ENCODE results near the gene FKBP8.
"Not testable (repeated sequence)": the region's sequence is repeated elsewhere in the genome, so short reads cannot be mapped to it uniquely, and the experiment has no call there.

FKBP8 gene

DNA sequence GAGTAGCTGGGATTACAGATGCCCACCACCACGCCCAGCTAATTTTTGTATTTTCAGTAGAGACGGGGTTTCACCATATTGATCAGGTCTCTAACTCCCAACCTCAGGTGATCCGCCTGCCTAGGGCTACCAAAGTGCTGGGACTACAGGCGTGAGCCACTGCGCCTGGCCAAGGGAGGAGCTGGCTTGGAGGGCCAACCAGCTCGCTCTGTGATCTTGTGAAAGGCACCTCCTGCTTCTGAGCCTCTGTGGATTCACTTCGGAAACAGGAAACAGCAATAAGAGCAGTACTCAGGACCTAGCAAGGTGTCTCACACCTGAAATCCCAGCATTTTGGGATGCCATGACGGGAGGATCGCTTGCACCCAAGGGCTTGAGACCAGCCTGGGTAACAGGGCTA is 19.5 kb downstream of the FKBP8 start:
- TF ChIP-seq, protein P1, sequence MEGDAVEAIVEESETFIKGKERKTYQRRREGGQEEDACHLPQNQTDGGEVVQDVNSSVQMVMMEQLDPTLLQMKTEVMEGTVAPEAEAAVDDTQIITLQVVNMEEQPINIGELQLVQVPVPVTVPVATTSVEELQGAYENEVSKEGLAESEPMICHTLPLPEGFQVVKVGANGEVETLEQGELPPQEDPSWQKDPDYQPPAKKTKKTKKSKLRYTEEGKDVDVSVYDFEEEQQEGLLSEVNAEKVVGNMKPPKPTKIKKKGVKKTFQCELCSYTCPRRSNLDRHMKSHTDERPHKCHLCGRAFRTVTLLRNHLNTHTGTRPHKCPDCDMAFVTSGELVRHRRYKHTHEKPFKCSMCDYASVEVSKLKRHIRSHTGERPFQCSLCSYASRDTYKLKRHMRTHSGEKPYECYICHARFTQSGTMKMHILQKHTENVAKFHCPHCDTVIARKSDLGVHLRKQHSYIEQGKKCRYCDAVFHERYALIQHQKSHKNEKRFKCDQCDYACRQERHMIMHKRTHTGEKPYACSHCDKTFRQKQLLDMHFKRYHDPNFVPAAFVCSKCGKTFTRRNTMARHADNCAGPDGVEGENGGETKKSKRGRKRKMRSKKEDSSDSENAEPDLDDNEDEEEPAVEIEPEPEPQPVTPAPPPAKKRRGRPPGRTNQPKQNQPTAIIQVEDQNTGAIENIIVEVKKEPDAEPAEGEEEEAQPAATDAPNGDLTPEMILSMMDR (IDR thresholded peaks at IDR 0.05): no peak
- Histone ChIP-seq H3K27ac (no peak overlapping the region), H3K9me3 (no peaks in the 10 kb centered on the region), H3K4me1 (ENCODE audit: control insufficient read depth in 1 of 2, insufficient read depth in 1 of 2, low read depth in 1 of 2, low read length in 1 of 2) (peaks cover 21 to 25% of the 10 kb centered on the region in 2 experiments), H3K27me3 (no peaks in the 10 kb centered on the region), H3K36me3 (no peaks in the 10 kb centered on the region), H3K4me3 (ENCODE audit: low read depth in 1 of 2, low read length in 1 of 2) (no peak overlapping the region)

DNA sequence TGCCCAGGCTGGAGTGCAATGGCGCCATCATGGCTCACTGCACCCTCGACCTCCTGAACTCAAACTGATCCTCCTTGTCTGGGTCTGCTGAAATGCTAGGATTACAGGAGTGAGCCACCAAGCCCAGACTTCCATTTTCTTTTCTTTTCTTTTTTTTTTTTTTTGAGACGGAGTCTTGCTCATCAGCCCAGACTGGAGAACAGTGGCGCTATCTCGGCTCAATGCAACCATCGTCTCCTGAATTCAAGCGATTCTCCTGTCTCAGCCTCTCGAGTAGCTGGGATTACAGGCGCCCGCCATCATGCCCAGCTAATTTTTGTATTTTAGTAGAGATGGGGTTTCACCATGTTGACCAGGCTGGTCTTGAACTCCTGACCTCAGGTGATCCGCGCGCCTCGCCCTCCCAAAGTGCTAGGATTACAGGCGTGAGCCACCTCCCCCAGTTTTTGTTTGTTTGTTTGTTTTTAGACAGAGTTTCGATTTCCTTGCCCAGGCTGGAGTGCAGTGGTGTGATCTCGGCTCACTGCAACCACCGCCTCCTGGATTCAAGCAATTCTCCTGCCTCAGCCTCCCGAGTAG is 20.4 kb downstream of the FKBP8 start:
- Histone ChIP-seq H3K4me3 (ENCODE audit: low read depth in 1 of 2, low read length in 1 of 2) (peak overlapping the region; percentile 34 to 50), H3K27ac (peak overlapping the region; percentile 95), H3K4me1 (ENCODE audit: control insufficient read depth in 1 of 2, insufficient read depth in 1 of 2, low read depth in 1 of 2, low read length in 1 of 2) (peaks cover 30 to 34% of the 10 kb centered on the region in 2 experiments)
- not testable (repeated sequence) for H3K36me3 ChIP-seq, H3K9me3 ChIP-seq, H3K27me3 ChIP-seq

DNA sequence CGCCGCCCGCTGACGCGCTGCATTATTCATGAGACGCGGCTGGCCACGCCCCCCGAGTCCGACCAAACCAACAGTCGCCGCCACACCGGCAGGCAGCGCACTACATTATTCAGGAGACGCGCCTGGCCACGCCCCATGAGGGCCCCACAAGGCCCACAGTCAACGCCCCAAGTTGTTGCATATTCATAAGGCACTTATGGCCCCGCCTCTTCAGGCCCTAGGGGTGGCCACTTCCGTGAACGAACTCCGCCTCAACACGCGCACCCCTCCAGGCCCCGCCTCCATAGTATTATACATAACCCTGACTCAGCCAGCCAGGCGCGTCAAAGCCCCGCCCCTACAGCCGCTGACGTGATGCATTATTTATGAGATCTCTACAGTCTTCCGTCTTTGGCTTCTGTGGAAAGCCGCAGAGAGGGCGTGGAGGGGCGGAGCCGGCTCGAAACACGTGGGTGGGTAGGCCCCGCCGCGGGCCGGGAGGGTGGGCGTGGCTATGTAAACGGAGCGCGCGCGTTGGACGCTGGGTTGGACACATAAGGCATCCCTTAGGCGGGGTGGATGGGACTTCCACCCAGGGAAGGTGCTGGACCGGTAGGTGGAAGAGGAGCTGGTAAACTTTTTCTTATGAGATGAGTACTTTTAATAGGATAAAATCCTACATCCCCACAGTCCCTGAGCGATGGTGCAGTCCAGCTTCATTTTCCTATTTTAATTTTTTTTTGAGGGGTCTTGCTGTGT is 21.1 kb downstream of the FKBP8 start:
- Histone ChIP-seq H3K36me3 (no peaks in the 10 kb centered on the region), H3K27me3 (no peaks in the 10 kb centered on the region), H3K27ac (peak overlapping the region; percentile 95), H3K4me1 (ENCODE audit: control insufficient read depth in 1 of 2, insufficient read depth in 1 of 2, low read depth in 1 of 2, low read length in 1 of 2) (peaks cover 34 to 40% of the 10 kb centered on the region in 2 experiments), H3K4me3 (ENCODE audit: low read depth in 1 of 2, low read length in 1 of 2) (peak overlapping the region; percentile 95 to 99), H3K9me3 (no peaks in the 10 kb centered on the region)
- TF ChIP-seq, protein P1 (IDR thresholded peaks at IDR 0.05): peak; percentile 80

DNA sequence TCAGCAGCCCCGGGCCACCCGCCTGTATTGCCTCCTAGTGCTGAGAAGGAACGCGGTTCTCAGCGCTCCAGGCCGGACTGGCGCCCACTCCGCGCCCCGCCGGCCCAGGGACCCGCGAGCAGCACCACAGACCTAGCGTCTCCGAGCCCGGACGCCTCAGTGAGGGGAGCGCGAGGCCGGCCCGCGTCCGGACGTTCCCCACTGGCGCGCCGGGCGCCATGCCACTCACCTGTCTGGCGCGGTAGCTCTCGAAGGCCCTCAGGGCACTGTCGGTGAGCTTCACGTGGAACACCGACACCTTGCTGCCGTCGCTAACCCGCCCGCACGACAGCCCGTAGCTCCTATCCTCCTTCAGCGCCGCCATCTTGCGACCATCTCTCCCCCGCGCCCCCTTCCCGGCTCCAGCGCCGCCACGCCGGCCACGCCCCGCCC is 21.7 kb downstream of the FKBP8 start, which contains the start of gene ELL:
Gene ELL, minus strand, starts transcription at position 379 of the 432 bp plus-strand sequence. Its CDS starts 15 bp downstream, at position 364.
- Histone ChIP-seq H3K36me3 (no peaks in the 10 kb centered on the region), H3K9me3 (no peaks in the 10 kb centered on the region), H3K27me3 (no peaks in the 10 kb centered on the region), H3K27ac (peak within 1 kb of the TSS; percentile 95), H3K4me3 (ENCODE audit: low read depth in 1 of 2, low read length in 1 of 2) (peak within 1 kb of the TSS; percentile 95 to 99), H3K4me1 (ENCODE audit: control insufficient read depth in 1 of 2, insufficient read depth in 1 of 2, low read depth in 1 of 2, low read length in 1 of 2) (peaks cover 40 to 46% of the 10 kb centered on the region in 2 experiments)
- TF ChIP-seq, protein P1 (IDR thresholded peaks at IDR 0.05): no peak

DNA sequence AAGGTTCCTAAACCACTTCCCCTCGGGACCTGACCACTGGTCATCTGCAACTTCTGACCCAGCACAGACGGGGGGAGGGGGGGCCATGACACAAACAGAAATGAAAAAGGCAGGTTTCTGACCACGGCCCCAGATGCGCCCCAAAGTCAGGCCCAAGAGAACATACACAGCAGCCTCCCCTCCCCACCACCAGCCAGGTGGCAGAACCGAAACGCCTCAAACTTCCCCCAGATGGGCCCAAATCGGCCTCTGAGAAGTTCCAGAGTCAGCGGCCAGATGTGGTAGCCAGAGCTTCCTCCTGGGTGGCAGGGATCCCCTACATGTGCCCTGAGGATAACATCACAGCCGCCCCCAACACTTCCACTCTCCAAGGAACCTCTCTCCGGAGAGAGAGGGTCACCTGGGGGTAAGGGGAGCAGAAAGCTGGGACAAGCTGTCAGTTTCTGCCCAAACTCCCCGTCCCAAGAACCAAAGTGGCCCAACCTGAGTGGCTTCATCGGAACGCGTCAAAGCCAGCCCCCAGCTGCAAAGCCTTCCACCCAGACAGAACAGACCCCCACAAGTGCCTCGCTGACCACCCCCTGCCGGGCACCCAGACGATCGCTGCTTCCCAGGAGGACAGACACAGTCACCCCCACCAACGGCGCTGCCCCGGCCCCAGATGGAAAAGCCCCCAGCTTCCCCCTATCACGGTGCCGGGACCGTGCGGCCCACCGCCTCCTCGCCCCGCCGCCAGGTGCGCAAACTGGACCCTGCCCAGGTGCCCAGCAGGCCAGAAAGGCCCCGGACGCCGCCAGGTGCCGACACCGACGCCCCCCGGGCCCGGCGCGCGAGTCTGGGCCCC is 22.3 kb downstream of the FKBP8 start:
- H3K27me3 ChIP-seq: no peaks in the 10 kb centered on the region
- peak overlapping the region; percentile 95 for H3K27ac ChIP-seq
- H3K36me3 ChIP-seq: no peaks in the 10 kb centered on the region
- no peaks in the 10 kb centered on the region for H3K9me3 ChIP-seq
- peaks cover 46 to 51% of the 10 kb centered on the region in 2 experiments for H3K4me1 ChIP-seq (ENCODE audit: control insufficient read depth in 1 of 2, insufficient read depth in 1 of 2, low read depth in 1 of 2, low read length in 1 of 2)
- TF ChIP-seq, protein P1 (IDR thresholded peaks at IDR 0.05): peak; percentile 10
- H3K4me3 ChIP-seq (ENCODE audit: low read depth in 1 of 2, low read length in 1 of 2): peak overlapping the region; percentile 95 to 99
